Activated CD4-positive, alpha-beta T cell treated with anti-CD3 and anti-CD28 coated beads for 24 hours (primary cell): ENCODE data around the gene PCSK7.

Experiments
- DNase-seq, 2 donors: peaks; one replicate each; pipeline ENCODE4 v3.0.0-alpha.2; 2020; ENCODE audit warnings: low read depth in 2 of 2

The PCSK7 gene

DNA sequence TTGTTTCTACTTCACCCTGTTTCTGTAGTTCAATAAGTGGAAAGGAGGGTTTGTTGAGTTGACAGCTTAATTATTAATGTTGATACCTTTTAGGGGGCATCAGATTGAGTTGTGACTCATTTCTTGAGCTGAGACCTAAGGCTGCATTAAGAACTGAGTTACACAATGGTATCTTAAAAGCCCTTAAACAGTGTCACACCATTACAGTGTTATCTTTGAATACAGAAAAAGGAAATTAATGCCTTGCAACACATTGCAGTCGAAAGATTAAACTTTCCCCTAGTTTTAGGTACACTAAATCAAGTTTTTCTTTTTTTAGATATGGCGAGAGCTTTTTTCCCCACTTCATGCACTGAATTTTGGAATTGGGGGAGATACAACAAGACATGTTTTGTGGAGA is 71.0 kb downstream of the PCSK7 start:
- no peak for DNase-seq

DNA sequence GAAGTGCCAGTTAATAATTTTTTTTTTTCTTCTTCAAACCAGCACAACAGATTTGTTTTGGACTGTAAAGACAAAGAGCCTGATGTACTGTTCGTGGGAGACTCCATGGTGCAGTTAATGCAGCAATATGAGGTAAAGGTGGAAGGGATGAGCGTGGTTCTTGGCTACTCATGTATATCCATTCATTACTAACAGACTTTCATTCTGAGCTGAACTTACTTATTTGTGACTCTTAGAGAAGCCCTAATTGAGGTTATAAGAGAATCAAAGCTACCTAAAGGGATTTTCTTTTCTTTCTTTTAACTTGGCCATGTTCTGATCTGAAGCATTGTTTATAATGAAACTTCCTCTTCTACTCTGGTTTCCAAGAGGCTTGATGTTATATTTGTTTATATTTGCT is 72.0 kb downstream of the PCSK7 start:
- DNase-seq = no peak

DNA sequence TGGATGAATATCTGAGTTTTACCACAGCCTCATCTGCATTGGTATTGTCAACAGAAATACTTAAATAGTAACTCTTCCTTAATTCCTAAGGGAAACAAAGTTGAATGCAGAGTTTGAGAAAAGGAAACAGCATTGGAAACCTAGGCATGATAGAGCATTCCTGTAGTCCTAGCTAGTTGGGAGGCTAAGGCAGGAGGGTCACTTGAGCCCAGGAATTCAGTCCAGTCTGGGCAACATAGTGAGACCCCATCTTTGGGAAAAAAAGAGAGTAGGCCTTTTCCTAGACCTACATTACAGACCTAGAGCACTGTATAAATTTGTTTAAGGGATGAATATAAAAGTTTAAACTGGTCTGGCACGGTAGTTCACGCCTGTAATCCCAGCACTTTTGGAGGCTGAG is 74.4 kb downstream of the PCSK7 start:
- DNase-seq = no peak

DNA sequence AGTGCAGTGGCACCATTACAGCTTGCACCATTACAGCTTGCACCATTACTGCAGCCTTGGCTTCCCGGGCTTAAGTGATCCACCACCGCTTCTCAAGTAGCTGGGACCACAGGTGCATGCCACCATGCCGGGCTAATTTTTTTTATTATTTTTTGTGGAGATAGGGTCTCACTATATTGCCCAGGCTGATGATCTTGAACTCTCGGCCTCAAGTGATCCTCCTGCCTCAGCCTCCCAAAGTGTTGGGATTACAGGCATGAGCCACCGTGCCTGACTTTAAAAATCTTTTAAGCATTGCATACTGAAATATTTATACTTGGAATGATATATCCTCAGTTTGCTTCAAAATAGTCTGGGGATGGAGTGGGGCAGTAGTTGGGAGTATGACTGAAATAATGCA is 77.4 kb downstream of the PCSK7 start:
- DNase-seq = no peak
